DND-41 (cell line): ENCODE measurements around the gene BLM.

Experiments used
- ATAC-seq: fragments of 200-7000 bp; cut with Tn5 transposase; 3 replicates; pipeline ENCODE4 v1.9.1; 2021; ENCODE audit warnings: low read depth; ENCODE audit not compliant: insufficient read depth
- DNase-seq: peaks from one replicate; pipeline ENCODE4 v3.0.0-alpha.2; 2020
- H2AFZ ChIP-seq: 2 replicates; pipeline ENCODE4 v1.6.0; 2012; ENCODE audit warnings: low read depth, low read length
- H3K27ac ChIP-seq: 2 replicates; pipeline ENCODE4 v1.5.1; 2012; ENCODE audit warnings: low read length, inconsistent platforms
- H3K27me3 ChIP-seq: fragments of 200-600 bp; sonication (generic); 2 replicates; pipeline ENCODE4 v1.6.0; 2012; ENCODE audit warnings: low read length, mild to moderate bottlenecking, inconsistent platforms; ENCODE audit not compliant: insufficient read depth, poor library complexity
- H3K36me3 ChIP-seq: 2 replicates; pipeline ENCODE4 v1.5.1; 2012; ENCODE audit warnings: low read length, inconsistent platforms; ENCODE audit not compliant: insufficient read depth
- H3K4me1 ChIP-seq: 2 replicates; pipeline ENCODE4 v1.5.1; 2012; ENCODE audit warnings: mild to moderate bottlenecking, low read length; ENCODE audit not compliant: insufficient read depth
- H3K4me2 ChIP-seq: 2 replicates; pipeline ENCODE4 v1.6.0; 2012; ENCODE audit warnings: mild to moderate bottlenecking, moderate library complexity, low read length, inconsistent platforms; ENCODE audit not compliant: insufficient read depth
- H3K4me3 ChIP-seq, 2 experiments: fragments of 200-600 bp in 1 of 2; shearing (Covaris generic) in 1 of 2; 2 replicates each; pipeline ENCODE4 v1.5.1; 2012 to 2016; ENCODE audit warnings: inconsistent platforms in 2 of 2, low read length in 2 of 2, mild to moderate bottlenecking in 2 of 2, low read depth in 1 of 2, moderate library complexity in 1 of 2
- H3K79me2 ChIP-seq: 2 replicates; pipeline ENCODE4 v1.6.0; 2012; ENCODE audit warnings: low read length, inconsistent platforms; ENCODE audit not compliant: insufficient read depth
- H3K9ac ChIP-seq: 2 replicates; pipeline ENCODE4 v1.6.0; 2012; ENCODE audit warnings: low read depth, mild to moderate bottlenecking, inconsistent platforms, low read length, moderate library complexity
- H3K9me3 ChIP-seq: 2 replicates; pipeline ENCODE4 v1.5.1; 2012; ENCODE audit warnings: low read length, moderate library complexity, mild to moderate bottlenecking, inconsistent platforms; ENCODE audit not compliant: insufficient read depth, severe bottlenecking
- H4K20me1 ChIP-seq: 2 replicates; pipeline ENCODE4 v1.6.0; 2012; ENCODE audit warnings: low read length; ENCODE audit not compliant: insufficient read depth
- CTCF ChIP-seq: IDR thresholded peaks from 2 replicates; pipeline ENCODE4 v1.5.1; 2012; ENCODE audit warnings: borderline replicate concordance, low read length, moderate library complexity, mild to moderate bottlenecking; ENCODE audit not compliant: poor library complexity, severe bottlenecking; ENCODE audit errors: extremely low read depth
- EZH2 ChIP-seq: IDR thresholded peaks from 3 replicates; pipeline ENCODE4 v1.6.1; 2012; ENCODE audit warnings: borderline replicate concordance, low read depth, mild to moderate bottlenecking, moderate library complexity, low read length, inconsistent platforms; ENCODE audit not compliant: severe bottlenecking

The BLM gene

GRCh38 chr15:90705212-90705611 is 11.9 kb upstream of the BLM start:
- no peak overlapping the region for H2AFZ ChIP-seq
- ATAC-seq, result no peak
- TF ChIP-seq CTCF, result no peak

GRCh38 chr15:90706394-90707327 is 10.5 kb upstream of the BLM start:
- no peak for DNase-seq
- no peak overlapping the region for H3K27ac ChIP-seq

More at GRCh38 chr15:90705212-90705611, 11.9 kb upstream of the BLM start:
- no peaks in the 10 kb centered on the region for H3K27me3 ChIP-seq
- no peaks in the 10 kb centered on the region for H3K79me2 ChIP-seq
- H4K20me1 ChIP-seq, result no peaks in the 10 kb centered on the region
- H3K9ac ChIP-seq, result no peak overlapping the region
- H3K36me3 ChIP-seq, result no peaks in the 10 kb centered on the region
- H3K4me2 ChIP-seq, result no peak overlapping the region
- no peak overlapping the region for H3K4me3 ChIP-seq
- no peak for DNase-seq
- H3K27ac ChIP-seq, result no peak overlapping the region
- no peaks in the 10 kb centered on the region for H3K9me3 ChIP-seq
- H3K4me1 ChIP-seq, result no peaks in the 10 kb centered on the region

GRCh38 chr15:90707489-90707888 is 9.7 kb upstream of the BLM start:
- no peak overlapping the region for H3K4me2 ChIP-seq
- no peaks in the 10 kb centered on the region for H3K27me3 ChIP-seq
- H4K20me1 ChIP-seq, result no peaks in the 10 kb centered on the region
- no peaks in the 10 kb centered on the region for H3K9me3 ChIP-seq
- no peaks in the 10 kb centered on the region for H3K79me2 ChIP-seq
- TF ChIP-seq EZH2 (no peak), CTCF (no peak)
- no peak overlapping the region for H3K4me3 ChIP-seq
- no peak overlapping the region for H3K9ac ChIP-seq
- DNase-seq (no peak), ATAC-seq (no peak)
- no peak overlapping the region for H2AFZ ChIP-seq
- no peak overlapping the region for H3K27ac ChIP-seq
- no peaks in the 10 kb centered on the region for H3K4me1 ChIP-seq
- H3K36me3 ChIP-seq, result no peaks in the 10 kb centered on the region

More at GRCh38 chr15:90706394-90707327, 10.5 kb upstream of the BLM start:
- no peaks in the 10 kb centered on the region for H3K4me1 ChIP-seq
- H3K9ac ChIP-seq, result no peak overlapping the region
- TF ChIP-seq CTCF, result no peak
- TF ChIP-seq EZH2, result no peak
- no peaks in the 10 kb centered on the region for H3K79me2 ChIP-seq
- no peaks in the 10 kb centered on the region for H4K20me1 ChIP-seq
- H3K27me3 ChIP-seq, result no peaks in the 10 kb centered on the region
- no peak for ATAC-seq
- no peak overlapping the region for H2AFZ ChIP-seq
- no peaks in the 10 kb centered on the region for H3K9me3 ChIP-seq
- H3K4me2 ChIP-seq, result no peak overlapping the region
- H3K4me3 ChIP-seq, result no peak overlapping the region
- H3K36me3 ChIP-seq, result no peaks in the 10 kb centered on the region
